ENCODE data around the gene ADAMTS20.

- no peak for TF ChIP-seq CTCF (IDR thresholded peaks at IDR 0.05; ENCODE audit: low read depth, low read length)
- TF ChIP-seq EZH2phosphoT487 (IDR thresholded peaks at IDR 0.05; ENCODE audit: low read depth): no peak
These were observed 578 bp downstream of the ADAMTS20 start for GRCh38 chr12:43551279-43551970.

Data from OCI-LY3 (cell line).